HG02870 (cell line): ENCODE measurements around the gene PTPRN2.

Experiments
- ATAC-seq: cut with Tn5 transposase; IDR thresholded peaks from one replicate; pipeline ENCODE4 v1.9.1; 2021; ENCODE audit warnings: mild to moderate bottlenecking, moderate library complexity; ENCODE audit not compliant: unreplicated experiment

PTPRN2 gene

DNA sequence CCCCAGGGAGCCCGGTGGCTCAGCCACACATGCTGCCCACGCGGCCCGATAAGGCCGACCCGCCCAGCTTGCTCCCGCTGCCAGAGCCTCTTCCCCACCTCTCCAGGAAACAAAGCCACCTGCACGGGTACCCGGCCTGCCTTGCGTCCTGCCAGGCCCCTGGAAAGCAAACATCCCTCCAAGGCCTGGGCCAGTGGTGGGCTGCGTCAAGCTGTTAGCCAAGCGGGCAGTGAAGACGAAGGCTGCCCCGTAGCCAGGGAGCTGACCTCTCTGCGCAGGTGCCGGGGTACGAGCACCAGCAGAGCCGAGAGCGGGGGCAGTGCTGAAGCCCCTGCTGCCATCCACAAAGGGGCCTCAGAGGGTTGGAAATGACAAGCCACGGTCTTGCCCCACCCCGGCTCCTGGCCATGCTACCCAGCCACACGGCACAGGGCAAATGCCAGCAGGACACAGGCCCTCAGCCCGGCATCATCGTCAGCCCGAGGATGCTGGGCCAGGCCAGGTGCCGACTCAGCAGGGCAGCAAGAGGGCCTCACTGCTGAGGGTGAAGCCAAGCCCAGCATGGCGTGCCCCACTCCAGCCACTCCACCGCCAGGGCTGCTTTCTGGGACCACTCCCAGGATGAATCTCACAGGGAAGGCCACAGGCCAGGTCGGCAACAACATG is 140.0 kb downstream of the PTPRN2 start:
- no peak for ATAC-seq

DNA sequence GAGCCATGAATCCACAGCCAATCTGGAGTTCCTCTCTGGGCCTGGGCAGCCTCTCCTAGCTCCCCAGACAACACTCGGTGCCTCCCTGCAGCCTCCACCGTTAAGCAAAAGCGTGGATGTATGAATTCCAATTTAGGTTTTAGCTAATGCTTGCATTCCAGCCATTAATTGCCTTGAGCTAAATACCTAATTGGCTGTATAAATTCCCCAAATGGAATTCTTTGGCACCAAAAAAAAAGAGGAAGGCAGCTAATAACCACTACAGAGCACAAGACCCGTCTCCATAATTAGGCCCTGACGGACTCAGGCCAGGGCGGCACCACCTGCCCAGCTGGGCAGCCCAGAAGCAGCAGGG is 140.5 kb downstream of the PTPRN2 start:
- no peak for ATAC-seq

DNA sequence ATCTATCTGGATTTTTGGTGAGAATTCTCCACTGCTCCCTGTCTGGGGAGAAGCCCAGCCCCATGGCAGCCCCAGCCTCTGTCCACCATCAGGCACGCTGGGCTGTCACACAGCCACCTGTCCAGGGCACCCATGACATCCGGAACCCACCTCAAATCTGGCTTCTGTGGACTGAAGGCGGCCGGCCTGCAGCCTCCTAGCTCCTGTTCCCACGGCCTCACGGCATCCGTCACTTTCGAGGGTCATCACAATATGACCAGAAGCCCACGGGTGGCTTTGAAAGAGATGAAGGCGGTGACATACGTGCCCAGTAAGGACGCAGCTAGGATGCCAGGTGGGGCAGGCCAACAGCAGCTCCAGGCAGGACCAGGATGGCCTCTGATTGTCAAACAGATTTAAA is 140.9 kb downstream of the PTPRN2 start:
- no peak for ATAC-seq

DNA sequence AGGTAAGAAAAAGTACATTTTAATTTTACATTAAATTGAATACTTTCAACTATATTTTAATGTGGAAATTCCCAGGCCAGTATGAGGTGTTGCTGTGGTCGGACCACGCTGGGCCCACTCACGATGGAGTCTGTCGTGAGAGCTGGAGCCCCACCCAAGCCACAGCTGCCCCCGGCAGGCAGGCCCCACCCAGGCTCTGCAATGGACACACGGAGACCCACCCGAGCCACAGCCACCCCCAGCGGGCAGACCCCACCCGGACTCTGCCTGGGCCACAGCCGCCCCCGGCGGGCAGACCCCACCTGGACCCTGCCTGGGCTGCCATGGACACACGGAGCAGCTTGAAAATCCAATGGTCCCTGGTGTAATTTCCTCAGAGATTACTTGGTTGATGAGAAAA is 141.3 kb downstream of the PTPRN2 start:
- no peak for ATAC-seq

DNA sequence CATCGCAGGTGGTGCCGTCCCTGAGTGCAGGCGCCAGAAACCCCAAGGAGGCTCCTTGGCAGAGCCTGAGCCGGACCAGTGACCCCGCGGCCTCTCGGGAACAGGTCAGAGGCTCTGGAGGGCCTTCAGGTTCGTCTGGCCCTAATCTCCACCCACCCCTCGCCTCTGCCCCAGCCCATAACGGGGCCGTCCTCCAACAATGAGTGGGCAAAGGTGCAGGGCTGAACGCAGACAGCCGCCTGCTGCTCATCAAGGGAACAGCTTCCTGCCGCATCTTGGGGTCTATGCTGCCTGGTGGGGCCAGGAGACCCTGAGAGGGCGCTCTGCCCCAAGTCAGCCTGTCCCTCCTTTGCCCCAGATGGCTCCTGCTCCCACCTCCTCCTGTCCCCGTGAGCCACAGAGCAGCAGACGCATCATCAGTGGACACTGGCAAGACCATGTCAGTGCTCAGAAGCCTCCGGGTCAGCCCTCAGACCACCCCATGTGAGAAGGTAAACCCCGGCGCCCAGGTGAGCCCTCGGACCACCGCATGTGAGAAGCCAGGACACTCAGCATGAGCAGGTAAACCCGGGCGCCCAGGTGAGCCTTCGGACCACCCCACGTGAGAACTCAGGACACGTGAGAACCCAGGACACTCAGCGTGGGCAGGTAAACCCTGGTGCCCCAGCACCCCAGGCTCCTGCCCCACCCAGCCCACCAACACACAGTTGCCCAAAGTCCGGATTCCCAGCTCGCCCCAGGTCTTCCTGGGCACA is 142.0 kb downstream of the PTPRN2 start:
- no peak for ATAC-seq

DNA sequence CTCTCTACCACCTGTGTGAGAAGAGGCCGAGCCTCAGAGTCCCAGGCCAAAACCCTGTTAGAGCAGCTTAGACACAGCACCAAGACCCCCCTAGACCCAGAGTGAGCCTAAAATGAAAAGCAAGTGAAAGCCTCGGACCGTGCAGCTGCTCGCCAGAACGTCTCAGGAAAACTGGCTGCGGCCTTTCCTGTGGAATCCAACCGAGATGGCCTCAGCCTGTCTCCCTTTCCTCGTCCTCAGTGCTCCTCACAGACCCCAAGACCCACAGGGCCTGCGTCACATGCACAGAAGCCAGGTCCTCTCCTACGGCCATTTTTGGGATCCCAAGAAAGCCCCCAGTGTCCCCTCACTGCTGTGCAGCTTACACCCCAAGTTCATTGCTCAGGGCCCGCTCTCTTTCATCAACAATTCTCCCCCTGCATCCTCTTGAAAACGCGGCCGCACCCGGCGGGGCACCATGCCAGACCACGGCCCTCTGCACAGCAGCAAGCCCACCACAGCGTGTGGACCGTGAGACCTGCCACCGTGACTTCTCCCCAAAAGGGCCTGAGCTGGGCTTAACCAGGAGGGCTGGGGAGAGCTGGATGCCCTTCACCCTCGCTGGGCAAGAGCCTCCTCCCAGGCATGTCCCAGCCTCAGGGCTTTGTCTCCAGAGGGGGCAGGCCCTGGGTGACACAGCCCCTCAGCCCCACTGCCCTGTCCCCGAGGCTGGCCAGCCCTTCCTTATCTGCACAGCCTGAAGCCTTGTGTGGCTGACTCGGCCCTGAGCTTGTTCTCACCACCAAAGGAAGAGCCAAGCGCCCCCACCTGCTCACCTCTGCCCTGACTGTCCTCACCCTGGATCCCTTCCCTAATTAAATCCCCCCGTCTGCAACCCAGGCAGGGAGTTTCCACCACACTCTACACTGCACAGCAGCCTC is 142.9 kb downstream of the PTPRN2 start:
- no peak for ATAC-seq

DNA sequence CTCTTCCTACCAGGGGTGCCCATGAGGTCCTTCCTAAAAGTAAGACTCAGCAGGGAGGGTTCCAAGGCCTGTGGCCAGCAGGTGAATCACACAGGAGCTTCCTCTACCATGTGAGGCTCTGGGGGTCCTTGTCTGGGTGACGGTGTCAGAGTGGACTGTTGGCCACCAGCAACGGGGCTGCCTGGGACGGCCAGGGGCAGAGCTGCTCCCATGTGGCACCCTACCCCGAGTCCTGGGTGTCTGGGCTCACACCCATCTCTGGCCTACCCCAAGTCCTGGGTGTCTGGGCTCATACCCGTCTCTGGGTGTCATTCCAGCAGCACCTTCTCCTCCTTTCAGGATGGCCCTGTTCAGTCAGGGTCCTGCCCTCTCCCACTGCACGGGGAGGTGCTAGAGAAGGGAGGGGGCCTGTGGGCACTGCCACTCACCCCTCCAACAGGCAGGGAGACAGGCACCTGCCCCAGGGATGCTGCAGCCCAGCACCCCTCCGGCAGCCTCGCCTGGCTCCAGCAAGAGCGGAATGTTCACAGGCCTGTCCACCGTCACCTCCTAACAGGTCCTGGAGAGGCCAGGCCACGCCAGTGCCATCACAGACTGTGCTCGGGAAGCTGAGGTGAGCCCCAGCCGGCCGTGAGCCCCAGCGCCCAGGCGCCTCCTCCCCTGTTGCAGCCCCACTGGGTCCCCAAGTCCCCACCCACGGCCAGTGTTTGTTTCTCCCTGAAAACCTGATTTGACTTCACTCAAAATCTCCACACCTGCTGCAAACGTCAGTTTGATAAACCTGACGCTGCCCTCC is 143.7 kb downstream of the PTPRN2 start:
- no peak for ATAC-seq

DNA sequence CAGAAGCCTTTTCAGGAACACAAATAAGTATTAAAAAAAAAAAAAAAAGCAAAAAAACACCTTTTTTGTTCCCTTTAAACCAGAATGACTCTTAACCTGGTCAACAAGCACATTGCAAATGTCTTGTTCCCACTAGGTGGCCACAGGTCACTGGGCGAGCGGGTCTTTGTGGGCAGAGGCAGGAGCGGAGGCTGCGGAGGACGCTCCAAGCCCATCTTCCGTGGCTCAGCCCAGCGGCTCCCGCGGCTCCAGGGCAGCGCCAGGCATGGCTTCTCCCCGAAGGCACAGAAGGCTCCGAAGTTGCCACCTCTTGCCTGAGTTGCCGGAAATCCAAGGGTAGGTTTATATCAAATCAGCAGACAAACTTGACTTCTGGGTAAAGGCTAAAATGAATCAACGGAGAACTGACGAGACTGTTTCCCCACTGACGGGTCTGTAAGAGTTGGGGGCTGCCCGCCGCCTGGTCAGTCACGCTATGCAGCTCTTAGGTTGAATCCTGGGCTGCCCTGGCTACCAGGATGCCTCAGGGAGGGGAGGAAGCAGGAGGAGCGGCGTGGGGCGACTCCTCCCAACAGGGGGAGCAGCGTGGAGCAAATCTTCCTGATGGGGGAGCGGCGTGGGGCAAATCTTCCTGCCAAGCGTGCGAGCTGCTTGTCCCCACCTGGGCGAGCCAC is 144.5 kb downstream of the PTPRN2 start:
- no peak for ATAC-seq

DNA sequence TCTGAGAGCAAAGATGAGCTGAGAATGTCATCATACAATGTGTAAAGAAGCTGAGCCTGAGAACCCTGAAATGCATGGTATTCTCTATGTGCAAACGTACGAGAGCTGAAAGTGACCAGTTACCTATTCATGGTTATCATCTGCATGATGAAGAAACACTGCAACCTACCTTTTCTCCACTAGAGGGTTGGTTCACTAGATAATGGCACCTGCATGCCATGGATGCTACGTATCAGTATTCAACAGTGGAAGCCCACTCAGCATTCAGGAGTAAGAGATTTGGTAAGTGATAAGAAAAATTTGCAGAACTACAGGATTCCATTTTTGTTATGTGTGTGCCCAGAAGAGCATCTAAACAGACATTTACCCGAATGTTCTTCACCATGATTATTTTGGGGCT is 145.4 kb downstream of the PTPRN2 start:
- no peak for ATAC-seq

DNA sequence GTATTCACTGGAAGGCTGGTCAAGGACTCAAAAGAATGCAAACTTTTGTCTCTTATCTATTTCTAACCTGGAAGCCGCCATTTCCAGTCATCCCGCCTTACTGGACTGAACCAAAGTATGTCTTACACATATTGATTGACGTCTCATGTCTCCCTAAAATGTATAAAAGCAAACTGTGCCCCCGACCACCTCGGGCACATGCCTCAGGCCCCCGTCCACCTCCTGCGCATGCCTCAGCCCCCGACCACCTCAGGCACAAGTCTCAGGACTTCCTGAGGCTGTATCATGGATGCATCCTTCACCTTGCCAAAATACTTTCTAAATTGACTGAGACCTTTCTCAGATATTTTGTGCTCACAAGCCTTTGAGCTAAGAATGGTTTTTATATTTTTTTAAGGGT is 148.6 kb downstream of the PTPRN2 start:
- ATAC-seq = no peak

DNA sequence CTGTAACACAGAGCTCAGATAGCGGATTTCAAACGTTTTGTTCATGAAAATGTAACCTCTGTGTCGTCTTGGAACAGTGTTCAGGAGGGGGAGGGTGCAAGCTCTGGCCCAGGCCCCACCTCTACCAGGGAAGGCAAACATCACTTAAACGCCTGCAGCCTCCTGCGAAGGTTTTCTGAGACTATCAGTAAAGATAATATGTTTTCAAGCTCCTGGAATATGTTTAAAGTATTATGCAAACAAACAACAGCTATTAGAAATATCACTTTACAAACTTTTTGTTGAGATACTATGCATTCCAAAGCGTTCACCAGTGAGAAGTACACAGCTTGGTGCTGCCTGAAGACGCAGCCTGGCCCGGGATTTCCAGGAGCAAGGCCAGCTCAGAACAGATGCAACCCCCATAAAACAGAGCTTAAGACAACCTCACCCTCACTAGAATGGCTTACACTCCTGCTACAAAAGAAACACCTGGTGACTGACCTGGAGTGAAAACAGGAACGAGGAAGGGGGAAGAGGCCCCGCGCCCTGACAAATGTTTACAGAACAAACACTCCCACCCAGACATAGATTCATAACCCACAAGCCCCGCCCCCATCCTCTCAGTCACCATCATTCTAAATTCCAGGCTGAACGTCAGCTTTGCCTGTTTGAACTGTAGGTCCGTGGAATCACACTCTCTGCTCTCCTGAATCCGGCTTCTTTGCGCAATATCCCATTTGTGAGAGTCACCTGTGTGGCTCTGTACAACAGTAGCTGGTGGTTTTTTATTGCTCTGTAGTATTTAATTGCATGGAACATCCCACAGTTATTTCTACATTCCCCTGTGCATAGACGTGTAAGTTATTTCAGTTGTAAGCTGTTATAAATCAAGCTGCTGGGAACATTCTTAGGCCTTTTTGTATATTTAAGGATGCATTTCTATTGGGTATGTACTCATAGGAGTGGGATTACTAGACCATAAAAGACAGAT is 155.0 kb downstream of the PTPRN2 start:
- no peak for ATAC-seq

DNA sequence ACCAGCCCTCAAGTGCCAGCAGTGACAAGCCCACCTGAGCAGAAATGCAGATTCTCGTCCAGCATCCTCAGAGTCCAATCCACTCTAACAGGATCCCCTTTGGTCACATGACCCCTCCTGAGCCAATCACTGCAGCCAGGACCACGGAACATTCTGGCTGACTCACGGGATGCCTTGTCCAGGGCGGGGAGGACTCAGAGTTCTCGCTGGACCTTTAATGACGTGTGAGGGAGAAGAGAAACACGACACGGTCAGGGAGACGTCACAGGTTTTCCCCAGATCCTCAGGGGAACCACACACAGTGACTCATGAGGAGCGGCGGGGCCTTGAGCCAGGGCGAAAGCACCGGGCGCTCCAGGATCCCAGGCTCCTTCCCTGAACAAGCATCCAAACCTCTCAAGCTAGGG is 155.7 kb downstream of the PTPRN2 start:
- no peak for ATAC-seq

DNA sequence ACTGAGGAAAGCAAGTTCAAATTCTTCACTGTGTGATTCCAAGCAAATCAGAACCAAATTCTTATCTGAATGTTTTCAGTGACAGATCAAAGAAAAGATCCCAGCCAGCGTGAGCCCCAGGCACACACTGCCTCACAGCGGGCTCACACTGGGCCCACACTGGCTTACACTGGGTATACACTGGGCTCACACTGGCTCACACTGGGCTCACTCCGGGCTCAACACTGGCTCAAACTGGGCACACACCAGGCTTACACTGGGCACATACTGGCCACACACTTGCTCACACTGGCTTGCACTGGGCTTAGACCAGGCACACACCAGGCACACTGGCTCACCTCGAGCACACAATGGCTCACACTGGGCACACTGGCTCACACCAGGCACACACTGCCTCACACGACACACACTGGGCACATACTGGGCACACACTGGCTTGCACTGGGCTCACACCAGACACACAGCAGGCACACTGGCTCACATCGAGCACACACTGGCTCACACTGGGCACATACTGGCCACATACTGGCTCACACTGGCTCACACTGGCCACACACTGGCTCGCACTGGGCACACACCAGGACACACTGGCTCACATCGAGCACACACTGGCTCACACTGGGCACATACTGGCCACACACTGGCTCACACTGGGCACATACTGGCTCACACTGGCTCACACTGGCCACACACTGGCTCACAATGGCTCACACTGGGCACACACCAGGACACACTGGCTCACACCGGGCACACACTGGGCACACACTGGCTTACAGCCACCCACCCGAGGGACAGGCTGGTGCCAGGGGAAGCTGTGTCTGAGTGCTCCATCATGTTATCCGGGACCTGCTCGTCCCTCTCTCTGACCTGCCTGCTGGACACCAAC is 156.3 kb downstream of the PTPRN2 start:
- ATAC-seq = no peak

DNA sequence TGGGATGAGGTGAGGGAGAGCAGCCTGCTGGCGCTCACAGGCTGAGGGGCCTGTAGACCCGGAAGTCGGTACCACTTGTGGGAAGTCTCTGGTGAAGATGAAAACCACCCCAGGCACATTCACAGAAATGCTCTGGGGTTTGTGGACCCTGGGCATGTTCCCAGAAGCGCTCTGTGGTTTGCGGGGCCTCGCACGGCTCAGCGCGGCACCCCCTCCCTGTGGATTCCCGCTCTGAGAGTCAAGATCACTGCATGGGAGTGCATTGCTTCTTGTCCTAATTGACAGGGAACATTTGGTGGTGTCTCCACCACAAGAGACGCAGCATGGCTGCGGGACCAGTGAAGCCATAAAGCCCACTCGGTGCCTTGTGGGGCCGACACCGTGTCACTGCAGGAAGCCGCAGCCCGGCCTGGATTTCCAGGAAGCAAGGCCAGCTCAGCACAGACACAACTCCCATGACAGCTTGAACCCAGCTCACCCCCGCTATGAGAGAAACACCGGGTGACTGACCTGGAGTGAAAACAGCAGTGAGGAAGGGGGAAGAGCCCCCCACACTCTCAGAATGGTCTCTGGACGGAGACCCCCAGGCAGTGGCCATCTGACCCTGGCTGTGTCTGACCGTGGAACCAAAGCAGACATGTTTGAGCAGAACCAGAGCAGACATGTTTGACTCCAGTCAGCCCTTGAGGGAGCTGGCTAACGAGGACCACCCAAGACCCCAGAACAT is 157.2 kb downstream of the PTPRN2 start:
- ATAC-seq = no peak

DNA sequence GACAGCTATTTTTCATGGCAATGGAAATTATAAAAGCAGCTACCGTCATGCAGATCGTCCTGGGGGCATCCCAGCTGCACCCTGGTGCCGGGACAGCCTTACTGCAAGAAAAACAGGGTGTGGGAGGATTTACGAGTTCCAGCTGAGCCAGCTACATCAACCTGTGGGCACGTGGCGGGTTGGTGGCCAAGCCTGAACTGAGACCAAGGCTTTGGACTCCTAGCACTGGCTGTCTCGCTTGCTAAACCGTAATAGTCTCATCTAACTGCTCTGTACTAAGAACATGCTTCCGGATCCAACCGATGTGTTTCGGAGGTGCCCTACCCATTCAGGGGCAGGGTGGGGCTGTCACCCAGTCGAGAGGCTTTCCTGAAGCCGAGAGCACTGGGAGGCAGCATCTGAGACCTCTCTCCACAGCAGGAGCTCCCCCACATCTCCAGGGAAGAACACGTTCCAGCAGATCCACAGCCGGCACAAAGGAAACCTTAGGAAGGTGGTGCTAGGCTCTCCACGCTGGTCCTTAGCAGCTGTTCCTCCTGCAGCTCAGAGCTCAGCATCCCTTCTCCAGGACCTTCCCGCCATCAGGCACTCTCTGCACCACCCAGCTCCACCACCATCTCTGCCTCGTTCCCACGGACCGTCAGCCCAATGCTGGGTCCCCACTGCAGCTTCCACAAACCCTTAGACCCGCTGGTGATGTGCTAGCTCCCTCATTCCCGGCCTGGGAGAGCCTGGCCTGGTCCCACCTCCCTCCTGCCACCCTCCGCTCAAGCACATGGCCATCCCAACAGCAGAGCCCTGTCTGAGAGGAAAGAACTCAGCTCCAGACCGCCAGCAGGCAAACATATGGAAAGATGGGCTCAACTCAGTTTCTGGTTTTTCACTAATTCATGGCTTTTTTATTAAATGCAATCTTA is 158.5 kb downstream of the PTPRN2 start:
- no peak for ATAC-seq

DNA sequence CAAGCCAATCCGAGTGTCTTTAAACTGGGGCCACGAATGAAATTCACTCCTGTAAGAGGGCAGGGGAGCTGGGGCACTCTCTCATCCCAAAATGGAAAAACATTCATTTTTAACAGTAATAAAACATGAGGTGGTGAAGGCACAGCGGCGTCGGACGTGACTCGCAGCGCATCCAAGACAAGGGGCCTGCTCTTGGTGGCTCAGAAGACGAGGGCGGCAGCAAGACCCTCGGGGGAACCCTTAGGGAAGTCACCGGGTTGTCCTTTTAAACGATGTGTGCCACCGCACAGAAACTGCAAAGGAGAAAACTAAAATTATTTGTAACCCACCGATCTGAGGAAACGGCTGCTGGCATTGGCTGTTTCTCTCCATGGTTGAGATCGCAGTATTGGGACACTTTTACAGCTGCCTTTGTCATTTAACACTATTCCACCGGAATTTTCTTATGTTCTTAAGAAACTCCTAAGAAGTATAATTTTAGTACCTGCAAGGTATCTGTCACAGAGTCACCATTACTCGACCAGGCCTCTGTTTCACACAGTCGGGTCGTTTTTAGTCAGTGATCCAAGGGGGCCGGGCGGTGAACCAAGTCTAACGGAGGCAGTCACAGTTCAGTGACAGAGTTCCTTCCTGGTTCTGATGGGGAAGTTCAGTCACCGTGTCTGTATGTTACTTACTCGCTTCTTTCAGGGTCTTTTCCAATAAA is 159.3 kb downstream of the PTPRN2 start:
- no peak for ATAC-seq
